HG03378 (cell line): ENCODE data around the gene PSMG4.
"Not testable (repeated sequence)": the region's sequence is repeated elsewhere in the genome, so short reads cannot be mapped to it uniquely, and the experiment has no call there.

Experiments
- ATAC-seq: cut with Tn5 transposase; IDR thresholded peaks from one replicate; pipeline ENCODE4 v1.9.1; 2021; ENCODE audit warnings: mild to moderate bottlenecking, moderate library complexity; ENCODE audit not compliant: unreplicated experiment

PSMG4 gene

DNA sequence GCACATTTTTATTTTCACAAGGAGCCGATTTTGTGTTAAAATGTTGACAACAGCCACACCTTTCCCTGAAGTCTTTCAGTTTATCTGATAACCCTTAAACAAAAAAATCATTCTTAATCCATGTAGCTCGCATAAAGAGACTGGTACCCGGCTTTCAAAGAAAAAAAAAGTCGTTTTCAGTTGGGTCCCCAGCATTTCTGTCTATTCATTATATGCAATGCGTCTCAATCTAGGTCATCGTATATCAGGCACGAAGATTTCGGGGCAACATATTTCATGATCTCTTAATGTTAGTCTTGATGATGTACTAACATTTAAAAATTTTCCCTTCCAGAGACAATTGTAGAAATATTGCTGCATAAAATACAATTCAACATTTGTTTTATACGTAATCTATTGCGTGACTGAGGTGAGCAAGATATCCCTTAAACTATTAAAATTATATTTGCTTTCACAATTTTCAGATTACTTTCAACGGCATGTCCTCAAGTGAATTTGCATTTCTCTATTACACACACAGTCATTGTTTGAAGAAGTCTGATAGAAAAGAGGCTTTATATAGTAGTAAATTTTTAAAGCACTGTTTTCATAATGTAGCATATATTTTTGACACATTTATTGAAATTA is 28.4 kb upstream of the PSMG4 start:
- ATAC-seq: no peak

DNA sequence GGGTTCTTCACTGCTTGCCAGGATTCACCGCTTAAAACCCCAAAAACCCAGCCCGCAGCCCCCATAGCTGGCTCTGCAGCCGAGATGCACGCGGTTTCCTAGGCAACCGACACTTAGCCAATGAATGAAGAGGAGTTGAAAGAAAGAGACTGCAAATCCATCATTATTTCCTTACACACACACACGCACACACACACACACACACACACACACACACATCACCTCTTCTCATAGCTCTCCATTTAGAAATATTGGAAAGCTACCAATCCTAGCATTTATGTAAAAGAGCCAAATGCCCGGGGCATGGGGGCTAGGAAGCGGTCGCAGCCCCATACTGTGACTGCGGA is 27.9 kb upstream of the PSMG4 start:
- ATAC-seq: no peak

DNA sequence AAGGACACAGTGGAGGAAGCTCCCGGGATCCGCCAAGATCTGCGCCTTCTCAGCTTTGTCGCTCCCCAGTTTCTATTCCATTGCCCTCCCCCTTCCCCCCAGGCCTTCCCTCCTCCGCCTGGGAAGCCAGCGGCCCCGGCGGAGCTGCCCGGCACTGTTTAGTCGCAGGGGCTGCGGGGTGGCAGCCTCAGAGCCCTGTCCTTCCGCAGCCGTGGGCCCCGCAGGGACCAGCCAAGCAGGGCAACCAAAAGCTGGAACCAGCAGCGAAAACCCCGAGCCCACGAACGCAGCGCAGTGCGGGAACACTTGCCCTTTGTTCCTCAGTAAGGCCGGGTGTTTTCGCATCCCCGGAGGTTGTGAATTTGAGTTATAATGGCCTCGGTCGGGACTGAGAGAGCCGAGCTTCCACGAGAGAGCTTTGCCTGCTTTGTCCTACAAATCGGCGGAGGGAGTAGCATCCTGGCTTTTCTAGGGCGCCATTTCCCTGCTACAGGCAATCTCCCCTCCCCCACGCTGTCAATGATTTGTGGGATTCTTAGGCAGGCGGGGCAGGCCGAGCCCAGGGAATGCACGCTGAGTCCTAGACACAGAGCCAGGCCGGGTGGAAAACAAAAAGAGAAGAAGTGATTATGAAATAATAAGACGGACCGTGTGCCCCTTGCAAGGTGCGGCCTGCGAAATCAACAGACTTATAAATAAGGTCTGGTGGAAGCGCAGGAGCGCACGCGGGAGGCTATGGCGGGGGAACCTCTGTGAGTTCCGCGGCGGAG is 27.3 kb upstream of the PSMG4 start:
- no peak for ATAC-seq

DNA sequence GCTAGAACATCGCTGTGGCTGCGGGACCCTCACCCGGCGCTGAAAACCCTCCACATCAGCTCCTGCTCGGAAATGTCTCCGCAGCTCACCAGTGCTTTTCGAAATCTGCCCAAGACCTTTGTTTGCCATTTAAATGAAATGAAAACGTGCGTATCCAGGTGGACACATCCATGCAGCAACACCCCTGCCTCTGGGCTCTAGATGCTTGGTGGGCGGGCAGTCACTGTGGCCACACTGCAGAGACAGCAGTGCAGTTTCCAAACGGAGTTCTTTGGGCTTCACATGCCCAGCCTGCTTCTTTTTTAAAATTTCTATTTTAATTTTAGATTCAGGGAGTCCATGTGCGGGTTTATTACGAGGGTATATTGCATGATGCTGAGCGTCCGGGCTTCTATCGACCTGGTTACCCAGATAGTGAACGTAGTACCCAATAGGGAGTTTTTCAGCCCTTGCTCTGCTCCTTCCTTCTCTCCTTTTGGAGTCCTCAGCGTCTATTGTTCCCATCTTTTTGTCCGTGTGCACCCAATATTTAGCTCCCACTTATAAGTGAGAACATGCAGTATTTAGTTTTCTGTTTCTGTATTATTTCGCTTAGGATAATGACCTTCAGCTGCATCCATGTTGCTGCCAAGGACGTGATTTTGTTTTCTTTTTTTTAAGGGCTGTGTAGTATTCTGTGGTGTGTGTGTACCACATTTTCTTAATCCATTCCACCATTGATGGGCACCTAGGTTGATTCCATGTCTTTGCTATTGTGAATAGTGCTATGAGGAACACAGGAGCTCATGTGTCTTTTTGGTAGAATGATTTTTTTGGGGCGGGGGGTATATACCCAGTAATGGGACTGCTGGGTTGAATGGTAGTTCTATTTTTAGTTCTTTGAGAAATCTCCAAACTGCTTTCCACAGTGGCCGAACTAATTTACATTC is 26.5 kb upstream of the PSMG4 start:
- ATAC-seq: no peak

DNA sequence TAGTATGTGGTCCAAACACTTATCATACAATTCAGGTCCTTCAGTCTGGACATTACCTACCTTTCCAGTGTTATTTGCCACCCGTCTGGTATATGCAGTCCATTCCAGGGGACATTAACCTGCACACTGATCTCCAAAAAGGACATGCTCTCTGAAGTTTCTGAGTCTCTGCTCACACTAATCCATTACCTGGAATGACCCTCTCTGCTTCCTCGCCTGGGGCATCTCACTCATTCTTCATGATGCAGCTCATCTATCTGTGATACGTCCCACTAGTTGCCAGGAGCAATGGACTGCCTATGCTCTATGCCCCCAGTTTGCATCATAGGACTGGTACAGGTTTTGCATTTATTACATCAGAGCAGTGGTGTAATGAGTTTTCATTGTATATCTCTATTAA is 25.4 kb upstream of the PSMG4 start:
- no peak for ATAC-seq

DNA sequence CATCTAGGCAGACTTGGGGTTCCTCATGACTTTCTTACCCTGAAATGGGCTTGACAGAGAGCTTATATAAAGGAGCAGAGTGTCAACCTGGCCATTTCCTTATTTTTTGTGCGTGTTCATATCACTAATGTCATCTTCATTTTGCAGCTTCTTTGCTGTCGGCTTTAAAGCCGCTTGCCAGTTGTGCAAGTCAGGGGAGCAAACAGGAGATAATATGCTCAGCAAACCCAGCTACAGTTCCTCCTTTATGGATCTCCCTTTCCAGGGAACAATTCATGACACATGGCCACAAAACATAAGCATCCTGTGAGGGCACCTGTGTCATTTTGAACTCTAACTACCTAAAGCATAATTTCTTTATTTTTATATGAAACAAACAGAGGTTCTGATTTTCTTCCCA is 24.8 kb upstream of the PSMG4 start:
- ATAC-seq: no peak

DNA sequence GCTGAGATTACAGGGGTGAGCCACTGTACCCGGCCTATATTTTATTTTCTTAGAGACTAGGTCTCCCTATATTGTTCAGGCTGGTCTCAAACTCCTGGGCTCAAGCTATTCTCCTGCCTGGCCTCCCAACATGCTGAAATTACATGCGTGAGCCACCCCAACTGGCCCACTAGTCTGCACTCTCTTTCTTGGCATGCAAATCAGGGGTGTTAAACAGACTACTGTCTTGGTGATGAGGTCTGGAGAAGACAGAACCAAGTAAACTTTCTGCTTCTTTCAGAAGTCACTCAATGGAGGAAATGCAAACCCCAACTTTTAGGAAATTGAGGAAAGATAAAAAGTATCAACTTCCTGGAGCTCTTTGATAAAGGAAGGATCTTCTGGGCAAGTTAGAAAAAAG is 23.3 kb upstream of the PSMG4 start:
- no peak for ATAC-seq

DNA sequence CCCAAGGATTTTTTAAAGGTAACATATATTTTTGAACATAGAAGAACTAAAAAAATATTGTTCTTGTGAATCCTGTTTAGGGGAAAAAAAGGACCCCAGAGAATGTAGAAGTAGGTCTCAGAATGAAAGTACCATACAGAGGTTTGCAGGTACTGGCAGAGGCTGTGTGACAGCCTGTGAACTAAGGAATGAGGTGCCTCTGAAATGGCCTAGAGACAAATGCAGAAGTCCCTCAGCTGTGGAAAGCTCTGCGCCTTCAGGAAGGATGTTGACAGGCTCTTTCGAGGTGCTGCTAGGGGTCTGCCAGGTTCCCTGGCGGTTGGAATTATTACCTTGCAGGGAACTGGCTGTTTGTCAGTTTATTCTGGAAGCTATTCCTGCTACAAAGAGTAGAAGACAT is 22.7 kb upstream of the PSMG4 start:
- no peak for ATAC-seq

DNA sequence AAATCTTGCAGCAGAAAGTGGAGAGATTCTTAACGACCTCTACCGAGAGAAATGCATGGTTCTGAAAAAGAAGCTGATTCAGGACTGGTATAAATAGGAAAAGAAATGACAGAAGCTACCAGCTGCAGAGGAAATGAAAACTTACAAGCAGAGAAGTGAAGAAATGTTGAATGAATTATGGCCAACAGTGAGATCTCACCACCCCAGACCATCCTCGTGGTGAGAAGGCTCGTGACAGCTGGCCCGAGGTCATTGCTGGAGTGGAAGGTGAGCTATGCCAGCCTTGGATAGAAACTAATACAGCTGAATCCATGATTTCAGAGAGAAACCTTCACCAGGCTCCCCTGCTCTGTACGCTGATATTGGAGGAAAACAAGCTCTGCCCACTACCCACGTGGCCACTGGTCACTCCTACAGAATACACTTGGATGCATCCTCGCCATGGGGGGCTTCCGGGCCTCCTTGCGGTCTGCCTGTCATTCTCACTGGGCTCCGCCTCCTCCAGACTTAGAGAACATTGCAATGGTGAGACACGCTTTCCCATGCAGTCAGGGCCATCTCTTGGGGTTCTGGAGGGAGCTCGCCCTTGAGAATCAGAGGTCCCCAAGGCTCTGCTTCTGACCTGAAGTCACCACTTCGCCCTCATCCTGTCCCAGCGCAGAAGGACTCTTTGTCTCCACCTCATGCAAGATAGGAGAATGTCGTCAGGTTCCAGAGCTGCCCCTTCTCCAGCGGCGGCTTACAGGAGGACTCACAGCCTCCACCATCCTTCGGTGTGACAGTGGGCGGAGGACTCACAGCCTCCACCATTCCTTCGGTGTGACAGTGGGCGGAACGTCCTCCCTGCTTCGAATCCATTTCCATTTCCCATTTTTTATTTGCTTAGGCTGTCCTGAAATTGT is 20.7 kb upstream of the PSMG4 start:
- no peak for ATAC-seq

DNA sequence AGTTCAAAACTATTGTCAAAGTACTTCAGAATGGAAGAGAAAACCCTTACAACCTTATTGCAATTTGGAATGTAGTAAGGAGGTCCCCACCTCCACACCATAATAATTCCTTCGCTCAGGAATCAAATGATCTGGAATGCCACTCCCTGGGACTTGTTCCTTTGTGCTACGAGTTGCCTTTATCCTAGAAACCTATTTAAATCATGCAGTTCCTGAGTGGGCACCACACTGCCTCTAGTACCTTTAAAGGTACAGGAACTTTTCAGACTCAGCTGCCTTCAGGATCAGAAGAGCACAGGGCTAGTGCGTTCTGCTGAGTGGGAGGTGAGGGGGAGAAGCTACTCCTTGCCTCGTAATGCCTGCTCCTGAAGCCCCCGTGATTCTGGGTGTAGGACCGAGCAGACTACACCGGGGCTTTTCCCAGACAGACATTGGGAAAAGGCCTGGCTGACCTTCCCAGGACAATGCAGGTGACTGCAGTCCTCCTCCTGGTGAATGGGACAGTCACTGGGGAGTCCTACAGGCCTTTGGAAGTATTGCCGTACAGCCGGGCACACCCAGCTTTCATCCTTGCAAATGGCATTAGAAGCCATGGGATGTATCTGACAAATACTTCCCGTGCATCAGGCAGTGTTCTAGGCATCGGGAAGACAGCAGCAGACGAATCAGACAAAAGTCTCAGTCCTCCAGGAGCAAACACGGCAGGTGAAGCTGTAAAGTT is 19.5 kb upstream of the PSMG4 start:
- ATAC-seq: no peak

DNA sequence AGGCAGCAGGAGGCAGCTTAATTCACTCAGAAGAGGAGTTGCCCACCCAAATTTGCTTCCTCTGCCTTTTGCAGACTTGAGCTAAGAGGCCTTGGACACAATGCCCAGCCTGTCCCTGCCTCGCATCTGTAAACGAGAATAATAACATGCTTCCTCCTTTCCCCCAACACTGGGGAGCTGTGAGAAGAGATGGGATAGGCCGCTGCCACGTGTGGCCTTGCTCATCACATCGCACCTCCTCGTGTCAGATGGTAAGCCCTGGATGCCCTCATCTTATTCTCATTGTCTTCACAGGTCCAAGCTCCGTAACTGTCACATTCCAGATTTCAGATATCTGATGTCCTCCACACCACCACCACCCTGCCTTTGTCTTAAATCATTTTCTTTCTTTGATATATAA is 18.2 kb upstream of the PSMG4 start:
- no peak for ATAC-seq

DNA sequence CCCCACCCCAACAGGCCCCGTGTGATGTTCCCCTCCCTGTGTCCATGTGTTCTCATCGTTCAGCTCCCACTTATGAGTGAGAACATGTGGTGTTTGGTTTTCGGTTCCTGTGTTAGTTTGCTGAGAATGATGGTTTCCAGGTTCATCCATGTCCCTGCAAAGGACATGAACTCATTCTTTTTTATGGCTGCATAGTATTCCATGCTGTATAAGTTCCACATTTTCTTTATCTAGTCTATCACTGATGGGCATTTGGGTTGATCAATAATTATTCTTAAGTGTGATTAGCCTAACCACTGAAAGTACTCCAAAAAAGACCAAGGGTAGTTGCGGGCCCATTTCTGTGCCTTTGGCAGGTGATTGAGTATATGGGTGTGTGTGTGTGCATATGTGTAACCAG is 17.0 kb upstream of the PSMG4 start:
- ATAC-seq: not testable (repeated sequence)

DNA sequence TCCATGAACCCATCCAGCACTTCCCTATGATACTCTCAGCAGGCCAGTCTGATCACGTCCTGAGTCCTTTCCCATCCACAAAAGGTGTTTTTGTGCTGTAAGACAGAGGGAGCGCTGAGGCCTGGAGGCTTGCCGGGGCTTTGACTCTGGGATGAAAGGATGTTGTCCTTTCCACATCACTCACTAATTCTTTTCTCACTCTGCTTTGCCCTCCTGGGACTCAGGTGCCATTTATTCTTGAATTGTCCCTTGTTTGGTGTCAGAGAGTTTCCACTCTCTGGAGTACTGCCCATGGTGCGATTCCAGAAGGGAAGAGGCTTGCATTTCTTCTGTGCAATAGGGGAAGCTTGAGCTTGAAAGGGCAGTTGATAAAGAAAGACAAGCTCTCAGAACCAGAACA is 16.0 kb upstream of the PSMG4 start:
- no peak for ATAC-seq

DNA sequence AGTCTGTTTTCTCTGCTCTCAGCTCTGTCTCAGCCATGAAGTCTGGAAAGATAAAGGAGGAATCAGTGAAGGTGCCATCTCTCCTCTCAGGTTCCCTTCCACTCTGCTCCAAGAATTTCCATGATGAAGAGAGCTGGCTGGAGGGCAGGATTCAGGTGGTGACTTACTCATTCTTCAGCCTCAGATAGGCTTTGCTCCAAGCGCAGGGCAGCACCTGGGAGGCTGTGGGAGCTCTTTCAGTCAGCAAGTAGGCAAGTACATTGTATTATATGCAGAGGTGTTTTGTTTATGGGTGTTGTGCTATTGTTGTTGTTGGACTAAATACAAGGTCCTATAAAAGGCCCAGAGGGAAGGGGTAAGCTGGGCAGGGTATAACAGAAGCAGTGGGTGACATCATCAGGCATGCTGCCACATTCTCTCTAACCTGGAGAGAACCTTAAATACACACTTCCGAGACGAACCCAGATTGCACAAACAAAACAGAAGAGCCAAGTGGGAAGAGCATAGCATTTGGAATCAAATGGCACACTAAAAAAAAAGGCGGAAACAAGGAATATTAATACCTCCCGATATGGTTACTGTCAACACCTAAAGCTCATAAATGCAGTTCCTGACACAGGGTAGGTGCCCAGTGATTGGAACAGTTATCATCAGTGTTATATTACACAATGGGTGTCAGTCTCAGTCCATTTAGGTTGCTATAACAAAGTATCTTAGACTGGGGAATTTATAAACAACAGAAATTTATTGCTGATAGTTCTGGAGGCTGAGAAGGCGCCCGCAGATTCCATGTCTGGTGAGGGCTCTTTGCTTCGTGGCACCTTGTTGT is 14.5 kb upstream of the PSMG4 start:
- no peak for ATAC-seq

DNA sequence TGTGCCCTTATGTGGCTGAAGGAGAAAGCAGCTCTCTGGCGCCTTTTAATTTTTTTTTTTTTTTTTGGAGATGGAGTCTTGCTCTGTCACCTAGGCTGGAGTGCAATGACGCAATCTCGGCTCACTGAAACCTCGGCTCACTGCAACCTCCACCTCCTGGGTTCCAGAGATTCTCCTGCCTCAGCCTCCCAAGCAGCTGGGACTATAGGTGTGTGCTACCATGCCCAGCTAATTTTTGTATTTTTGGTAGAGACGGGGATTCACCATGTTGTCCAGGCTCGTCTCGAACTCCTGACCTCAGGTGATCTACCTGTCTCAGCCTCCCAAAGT is 13.9 kb upstream of the PSMG4 start:
- ATAC-seq: not testable (repeated sequence)

DNA sequence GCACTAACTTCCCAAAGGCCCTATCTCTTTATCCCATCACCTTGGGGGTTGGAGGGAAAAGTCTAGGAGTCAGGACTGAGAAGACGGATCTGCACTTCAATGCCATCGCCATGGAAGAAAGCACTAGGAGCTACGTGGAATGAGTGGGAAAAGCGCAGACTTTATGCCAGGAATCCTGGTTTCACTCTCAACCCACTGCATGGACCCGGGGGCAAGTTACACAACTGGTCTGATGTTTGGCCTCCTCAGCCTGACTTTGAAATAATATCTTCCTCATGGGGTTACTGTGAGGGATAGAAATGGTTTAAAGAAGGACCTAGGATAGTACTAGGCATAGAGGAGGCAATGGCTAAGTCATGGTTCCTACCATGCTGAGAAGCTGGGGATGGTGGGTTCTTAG is 13.5 kb upstream of the PSMG4 start:
- no peak for ATAC-seq

DNA sequence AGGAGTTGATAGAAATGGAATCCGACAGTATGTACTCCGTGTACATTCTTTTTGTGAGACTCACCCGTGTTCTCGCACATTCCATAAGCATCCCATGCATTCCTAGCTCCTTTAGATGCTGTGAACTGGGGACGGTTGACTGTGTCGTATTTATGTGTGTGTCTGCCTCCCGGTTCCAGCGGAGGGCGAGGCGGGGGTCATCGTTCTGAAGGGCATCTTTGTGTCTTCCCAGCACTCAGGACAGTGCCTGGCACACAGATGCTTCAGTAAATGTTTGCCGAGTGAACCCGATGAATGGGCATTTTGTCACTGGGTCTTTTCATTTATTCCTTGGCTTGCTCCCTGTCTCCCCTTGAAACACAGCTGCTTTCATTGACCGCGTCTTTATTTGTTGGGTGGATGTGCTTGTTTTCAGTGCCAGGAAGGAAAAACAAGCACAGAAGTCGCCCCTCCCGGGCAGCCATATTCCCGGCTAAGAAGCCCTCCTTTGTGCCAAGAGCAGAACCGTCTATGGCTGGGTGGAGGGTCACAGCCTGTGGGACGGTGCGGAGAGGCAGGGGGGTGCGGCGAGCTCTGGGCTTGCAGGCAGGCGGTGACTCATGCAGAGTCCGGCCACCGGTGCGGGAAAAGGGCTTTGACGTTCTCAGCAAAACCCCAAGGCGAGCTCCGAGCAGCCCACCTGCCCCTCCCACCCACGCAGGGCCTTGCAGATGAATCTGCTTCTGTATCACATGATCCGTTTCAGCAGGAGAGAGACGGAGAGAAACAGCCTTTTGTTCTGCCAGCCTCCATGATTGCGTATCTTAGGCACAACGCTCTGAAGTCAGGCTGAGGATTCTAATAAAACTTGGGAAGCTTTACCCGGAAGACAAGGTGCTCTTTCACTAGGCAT is 11.2 kb upstream of the PSMG4 start:
- no peak for ATAC-seq

DNA sequence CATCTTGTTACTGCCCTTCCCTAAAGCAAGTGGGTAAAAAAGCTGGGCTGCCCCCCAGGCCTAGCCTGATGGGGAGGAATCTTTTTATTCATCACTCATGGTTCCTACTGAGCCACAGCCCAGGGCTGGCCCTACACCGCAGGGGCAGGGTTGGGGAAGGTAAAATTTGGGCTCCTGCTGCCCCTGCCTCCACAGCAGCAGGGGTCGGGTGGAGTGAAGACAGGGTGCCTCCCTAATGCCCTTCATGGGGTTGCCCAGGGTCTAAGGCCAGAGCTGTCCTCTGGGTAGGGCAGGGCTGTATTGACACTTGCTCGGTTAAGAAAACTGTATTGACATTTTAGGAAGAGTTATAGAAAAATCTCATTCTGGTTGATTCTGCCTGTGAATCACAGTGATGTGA is 8.9 kb upstream of the PSMG4 start:
- no peak for ATAC-seq
